Peyer's patch (tissue), 4 donors: ENCODE results near the gene SYCE3.
"Not testable (repeated sequence)": the region's sequence is repeated elsewhere in the genome, so short reads cannot be mapped to it uniquely, and the experiment has no call there.

Source experiments
- POLR2A ChIP-seq, 2 donors: fragments of 450-650 bp; IDR thresholded peaks; one replicate each; pipeline ENCODE4 v1.5.1; 2017; ENCODE audit warnings: antibody characterized with exemption in 2 of 2, mild to moderate bottlenecking in 2 of 2, moderate library complexity in 2 of 2
- TF ChIP-seq, protein P1 (sequence below), 6 experiments: fragments of 450-650 bp in 4 of 6; fragments of 200-600 bp in 2 of 6; sonication (generic) in 1 of 6; IDR thresholded peaks; one replicate each; pipeline ENCODE4 v1.5.1; 2017 to 2019; ENCODE audit warnings: antibody characterized with exemption in 6 of 6, mild to moderate bottlenecking in 3 of 6, moderate library complexity in 1 of 6

DNA sequence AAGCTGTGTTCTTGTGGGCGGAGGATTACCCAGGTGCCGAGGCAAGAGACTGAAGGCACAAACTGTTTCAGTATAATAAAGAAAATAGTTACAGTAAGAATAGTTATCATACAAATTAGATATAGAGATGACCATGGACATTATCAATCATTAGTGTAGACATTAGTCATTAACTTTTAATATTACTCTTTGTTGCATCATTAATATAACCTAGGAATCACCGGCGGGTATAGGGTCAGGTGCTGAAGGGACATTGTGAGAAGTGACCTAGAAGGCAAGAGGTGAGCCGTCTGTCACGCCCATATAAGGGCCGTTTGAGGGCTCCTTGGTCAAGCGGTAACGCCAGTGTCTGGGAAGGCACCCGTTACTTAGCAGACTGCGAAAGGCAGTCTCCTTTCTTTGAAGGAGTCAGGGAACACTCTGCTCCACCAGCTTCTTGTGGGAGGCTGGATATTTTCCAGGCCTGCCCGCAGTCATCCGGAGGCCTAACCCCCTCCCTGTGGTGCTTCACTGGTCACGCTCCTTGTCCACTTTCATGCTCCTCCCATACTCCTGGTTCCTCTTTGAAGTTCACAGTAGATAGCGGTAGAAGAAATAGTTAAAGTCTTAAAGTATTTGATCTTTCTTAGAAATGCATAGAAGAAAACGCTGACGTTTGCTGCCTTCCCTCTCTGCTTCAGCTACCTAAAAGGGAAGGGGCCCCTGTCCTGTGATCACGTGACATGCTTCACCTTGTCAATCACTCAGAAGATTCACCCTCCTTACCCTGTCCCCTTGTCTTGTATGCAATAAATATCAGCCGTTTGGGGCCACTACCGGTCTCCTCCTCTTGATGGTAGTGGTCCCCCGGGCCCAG lies 28.6 kb downstream of the SYCE3 start:
- TF ChIP-seq, protein P1, sequence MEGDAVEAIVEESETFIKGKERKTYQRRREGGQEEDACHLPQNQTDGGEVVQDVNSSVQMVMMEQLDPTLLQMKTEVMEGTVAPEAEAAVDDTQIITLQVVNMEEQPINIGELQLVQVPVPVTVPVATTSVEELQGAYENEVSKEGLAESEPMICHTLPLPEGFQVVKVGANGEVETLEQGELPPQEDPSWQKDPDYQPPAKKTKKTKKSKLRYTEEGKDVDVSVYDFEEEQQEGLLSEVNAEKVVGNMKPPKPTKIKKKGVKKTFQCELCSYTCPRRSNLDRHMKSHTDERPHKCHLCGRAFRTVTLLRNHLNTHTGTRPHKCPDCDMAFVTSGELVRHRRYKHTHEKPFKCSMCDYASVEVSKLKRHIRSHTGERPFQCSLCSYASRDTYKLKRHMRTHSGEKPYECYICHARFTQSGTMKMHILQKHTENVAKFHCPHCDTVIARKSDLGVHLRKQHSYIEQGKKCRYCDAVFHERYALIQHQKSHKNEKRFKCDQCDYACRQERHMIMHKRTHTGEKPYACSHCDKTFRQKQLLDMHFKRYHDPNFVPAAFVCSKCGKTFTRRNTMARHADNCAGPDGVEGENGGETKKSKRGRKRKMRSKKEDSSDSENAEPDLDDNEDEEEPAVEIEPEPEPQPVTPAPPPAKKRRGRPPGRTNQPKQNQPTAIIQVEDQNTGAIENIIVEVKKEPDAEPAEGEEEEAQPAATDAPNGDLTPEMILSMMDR (IDR thresholded peaks at IDR 0.05) = not testable (repeated sequence)
- not testable (repeated sequence) for TF ChIP-seq POLR2A (IDR thresholded peaks at IDR 0.05)
